Activated gamma-delta T cell treated with Interleukin-2 at 50 U/mL for 16 hours (primary cell): ENCODE results near the gene DAAM1.

Source experiments
- DNase-seq: peaks from one replicate; pipeline ENCODE4 v3.0.0-alpha.2; 2020

The DAAM1 gene

DNA sequence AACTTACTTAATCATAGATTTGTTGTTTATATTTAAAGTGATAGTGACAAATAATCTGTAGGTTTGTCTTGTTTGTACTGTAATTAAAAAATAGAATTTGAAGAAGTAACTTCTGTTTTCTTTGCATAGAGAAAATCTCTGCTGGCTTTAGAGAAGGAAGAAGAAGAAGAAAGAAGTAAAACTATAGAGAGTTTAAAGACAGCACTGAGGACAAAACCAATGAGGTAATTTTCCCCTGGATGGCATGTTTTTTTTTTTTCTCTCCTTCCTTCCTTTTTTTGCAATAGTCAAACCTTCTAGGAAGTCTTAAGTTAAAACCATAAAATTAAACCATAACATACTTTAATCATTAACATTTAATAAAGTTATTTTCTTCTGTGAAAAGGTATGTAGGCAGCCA, 131.9 kb downstream of the DAAM1 start:
- no peak for DNase-seq

- DNase-seq: no peak
Observed at GRCh38 chr14:59320763-59321625, 132.5 kb downstream of the DAAM1 start.

DNA sequence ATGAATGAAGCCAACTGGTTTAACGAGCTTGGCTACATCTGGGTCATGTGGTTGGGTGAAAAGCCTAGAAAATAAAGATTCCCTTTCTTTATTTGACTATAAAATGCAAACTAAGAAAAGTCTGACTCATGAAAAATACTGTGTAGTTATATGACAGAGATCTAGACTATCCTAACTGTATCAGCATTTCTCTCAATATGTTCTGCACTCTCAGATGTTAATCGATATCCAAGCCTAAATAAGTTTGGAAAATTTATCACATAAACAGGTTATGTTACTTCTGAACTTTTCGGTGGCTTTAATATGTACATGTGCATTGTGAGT, 133.1 kb downstream of the DAAM1 start:
- DNase-seq: no peak

GRCh38 chr14:59325906-59326305, 137.4 kb downstream of the DAAM1 start:
- no peak for DNase-seq

GRCh38 chr14:59328454-59328853, 140.0 kb downstream of the DAAM1 start:
- DNase-seq: no peak

DNA sequence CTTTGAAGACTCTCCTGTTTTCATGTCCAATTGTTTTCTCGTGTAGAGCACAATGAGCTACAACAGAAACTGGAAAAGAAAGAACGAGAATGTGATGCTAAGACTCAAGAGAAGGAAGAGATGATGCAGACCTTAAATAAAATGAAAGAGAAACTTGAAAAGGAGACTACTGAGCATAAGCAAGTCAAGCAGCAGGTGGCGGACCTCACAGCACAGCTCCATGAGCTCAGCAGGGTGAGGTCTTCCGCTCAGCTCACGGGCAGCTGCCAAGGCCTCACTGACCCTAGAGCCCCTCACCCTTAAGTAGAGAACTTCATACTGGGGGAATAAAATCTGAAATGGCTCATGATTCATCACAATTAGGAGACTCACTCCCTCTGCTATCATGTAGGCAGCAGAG, 142.0 kb downstream of the DAAM1 start:
- DNase-seq: no peak

DNA sequence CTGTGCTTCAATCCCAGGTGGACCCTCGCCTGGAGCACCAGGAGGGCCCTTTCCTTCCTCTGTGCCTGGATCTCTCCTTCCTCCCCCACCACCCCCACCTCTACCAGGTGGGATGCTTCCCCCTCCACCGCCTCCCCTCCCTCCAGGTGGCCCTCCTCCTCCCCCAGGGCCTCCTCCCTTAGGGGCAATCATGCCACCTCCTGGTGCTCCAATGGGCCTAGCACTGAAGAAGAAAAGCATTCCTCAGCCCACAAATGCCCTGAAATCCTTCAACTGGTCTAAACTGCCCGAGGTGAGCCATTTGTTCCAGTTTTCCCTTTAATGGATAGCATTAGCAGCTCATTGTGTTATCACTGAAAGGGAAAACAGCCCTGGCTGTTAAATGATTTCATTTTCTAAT, 142.8 kb downstream of the DAAM1 start:
- no peak for DNase-seq

DNA sequence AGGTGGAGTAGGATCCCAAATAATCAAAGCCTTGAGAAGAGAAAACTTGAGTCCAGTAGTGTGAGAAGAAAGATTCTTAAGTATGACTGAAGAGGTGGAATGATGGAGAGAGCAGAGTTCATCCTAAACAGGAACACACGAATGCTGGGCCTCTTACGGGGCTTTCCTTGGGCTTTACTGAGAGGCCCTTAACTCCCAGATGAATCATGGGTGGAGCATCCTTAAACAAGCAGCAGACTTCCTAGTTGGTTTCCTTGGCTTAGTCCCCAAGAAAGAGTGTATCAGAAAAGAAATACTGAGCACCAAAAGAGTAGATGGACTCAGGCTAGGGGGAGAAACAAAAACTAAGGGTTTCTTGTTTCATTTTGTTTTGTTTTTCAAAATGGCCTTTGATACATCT, 144.3 kb downstream of the DAAM1 start:
- no peak for DNase-seq

- DNase-seq: no peak
Observed at GRCh38 chr14:59333235-59333634, 144.8 kb downstream of the DAAM1 start.

- DNase-seq: no peak
Observed at GRCh38 chr14:59333668-59334067, 145.2 kb downstream of the DAAM1 start.

DNA sequence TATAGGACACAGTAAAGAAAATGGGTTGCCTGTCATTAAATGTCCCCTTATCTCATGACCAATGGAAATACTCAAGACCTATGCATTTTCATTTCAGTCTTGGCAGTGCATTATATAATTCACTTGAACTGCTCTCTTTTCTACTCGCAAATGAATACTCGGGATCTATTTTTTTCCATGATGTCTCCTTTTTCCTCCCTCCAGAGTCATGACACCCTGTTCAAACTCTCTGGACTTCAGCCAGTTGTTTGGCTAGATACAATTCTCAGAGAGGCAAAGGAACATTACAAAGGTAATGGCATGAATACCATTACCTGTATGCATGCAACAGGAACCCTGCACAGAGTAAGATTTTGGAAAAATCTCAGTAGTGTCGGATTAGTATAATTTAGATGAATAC, 145.8 kb downstream of the DAAM1 start:
- no peak for DNase-seq

- no peak for DNase-seq
Observed at GRCh38 chr14:59336098-59336497, 147.6 kb downstream of the DAAM1 start.

DNA sequence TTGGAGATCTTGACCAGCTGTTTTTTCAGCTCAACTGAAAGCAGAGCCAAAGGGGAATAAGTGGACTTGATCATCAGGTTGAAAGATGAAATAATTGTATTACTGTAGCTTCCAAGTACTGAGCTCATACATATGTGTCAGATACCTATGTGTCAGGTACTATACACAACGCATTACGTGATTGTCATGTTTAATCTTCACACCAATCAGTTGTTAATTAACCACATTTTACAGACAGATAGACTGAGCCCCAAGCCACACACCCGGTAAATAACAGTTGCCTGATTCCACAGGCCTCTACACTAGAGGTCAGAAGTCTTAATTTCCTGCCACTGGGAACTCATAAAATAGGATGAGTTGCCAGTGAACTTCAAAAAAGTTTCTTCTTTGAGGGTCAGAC, 148.2 kb downstream of the DAAM1 start:
- DNase-seq: no peak

- DNase-seq: no peak
Observed at GRCh38 chr14:59337141-59337611, 148.7 kb downstream of the DAAM1 start.

DNA sequence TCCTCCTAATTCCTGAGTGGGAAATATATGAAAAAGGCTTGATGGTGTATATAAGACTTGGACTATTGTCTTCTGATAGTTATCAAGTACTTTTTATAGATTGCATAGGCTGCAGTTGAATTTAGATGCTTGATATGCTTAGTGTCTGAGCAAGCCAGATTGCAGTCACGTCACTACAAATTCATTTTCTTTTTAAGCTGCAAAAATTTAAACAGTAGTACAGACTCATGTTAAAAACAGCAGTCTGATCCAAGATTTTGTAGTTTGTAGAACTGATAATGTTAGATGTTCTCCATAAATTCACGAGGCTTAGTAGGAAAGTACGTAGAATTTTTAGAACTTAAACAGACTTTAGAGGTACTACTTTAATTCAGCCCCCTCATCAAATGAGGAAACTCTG, 150.3 kb downstream of the DAAM1 start:
- no peak for DNase-seq

DNA sequence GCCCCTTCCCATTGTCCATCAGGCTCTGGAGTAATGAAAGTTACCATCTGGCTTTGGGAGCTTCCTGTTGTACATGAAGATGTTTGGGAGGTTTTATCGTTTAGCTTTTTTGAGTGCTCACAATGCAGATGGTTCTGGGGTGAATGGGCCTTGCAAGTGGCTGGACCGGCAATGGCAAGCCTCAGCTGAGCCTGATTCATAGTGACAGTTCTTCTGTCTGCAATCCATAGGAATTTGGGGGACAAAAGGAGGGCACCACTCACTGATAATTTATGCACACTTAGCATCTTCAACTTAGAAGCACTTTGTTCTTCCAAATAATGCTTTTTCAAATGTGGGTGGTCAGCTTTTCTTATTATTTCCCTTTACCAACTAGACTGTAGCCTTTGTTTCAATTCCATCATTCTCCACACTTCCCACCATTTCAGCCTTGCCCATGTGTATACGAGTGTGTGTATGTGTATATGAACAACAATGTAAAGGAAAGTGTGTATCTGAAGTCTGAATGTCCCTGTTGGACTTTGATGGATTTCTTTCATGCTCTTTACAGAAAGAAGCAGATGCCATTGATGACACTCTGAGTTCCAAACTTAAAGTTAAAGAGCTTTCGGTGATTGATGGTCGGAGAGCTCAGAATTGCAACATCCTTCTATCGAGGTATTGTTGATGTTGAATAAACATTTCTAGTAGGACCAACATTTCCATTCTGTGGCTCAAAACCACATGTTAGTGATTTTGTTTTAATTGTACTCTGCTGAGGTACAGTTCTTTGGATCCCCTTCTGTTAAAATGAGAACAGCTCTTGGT, 151.3 kb downstream of the DAAM1 start:
- DNase-seq: no peak

GRCh38 chr14:59341858-59342477, 153.5 kb downstream of the DAAM1 start:
- DNase-seq: no peak

DNA sequence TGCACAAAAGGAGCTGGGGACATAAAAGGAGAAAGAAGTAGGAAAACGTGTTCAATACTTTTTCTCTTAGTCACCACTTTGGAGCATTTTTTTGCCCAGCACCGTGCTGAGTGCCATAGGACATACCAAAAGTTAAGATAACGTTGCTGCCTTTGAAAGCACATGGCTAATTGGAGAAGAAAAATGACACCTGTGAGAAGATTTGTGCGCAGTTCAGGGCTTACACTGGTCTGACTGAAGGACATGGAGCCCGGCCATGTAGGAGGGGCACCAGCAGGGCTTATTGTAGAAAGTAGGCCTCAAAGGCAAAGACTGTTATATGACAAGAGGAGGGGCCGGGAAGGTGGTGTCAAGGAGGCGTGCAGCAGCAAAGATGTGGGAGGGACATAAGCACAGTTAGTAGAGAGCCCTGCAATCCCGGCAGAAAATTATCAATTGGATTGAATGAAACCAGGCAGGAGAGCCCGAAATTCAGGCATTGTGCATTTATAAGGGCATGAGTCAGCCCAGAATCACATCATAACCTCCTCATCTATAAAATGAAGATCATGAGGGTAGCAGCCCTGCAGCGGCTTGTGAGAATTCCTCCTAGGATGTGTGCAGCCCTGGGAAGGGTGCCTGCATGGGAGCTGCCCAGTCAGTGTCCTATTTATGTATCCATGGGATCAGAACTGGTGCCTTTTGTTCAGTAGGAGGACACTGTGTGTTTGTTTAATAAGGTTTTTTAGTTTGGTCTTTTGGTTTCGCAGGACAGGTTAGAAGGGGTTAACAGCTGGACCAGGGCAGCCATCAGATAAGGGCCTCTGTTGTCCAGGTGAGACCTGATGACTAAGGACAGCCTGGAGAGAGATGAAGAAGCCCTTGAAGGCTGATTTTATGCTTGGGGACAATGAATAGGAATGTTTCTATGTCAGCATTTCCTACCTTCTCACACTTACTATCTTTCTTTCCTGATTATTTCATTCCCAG, 154.3 kb downstream of the DAAM1 start:
- no peak for DNase-seq

DNA sequence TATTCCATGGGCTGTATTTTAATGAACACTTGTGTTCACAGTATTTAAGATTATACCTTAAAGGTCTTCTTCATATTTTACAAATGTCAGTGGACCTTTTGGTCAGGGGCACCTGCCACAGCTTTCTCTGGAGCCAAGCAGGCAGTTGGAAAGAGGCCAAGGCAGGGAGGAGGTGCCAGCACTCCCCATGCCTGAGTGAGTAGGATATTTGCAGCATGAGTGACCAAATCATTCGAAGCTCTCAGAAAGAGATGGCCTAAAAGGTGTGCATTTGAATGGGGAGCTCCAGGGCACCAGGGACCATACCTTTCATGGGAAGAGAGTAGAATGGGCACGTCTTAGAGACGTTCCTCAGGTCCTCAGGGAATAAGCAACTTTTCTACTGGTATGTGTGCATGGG, 155.1 kb downstream of the DAAM1 start:
- DNase-seq: no peak

- no peak for DNase-seq
Observed at GRCh38 chr14:59344016-59344415, 155.5 kb downstream of the DAAM1 start.

DNA sequence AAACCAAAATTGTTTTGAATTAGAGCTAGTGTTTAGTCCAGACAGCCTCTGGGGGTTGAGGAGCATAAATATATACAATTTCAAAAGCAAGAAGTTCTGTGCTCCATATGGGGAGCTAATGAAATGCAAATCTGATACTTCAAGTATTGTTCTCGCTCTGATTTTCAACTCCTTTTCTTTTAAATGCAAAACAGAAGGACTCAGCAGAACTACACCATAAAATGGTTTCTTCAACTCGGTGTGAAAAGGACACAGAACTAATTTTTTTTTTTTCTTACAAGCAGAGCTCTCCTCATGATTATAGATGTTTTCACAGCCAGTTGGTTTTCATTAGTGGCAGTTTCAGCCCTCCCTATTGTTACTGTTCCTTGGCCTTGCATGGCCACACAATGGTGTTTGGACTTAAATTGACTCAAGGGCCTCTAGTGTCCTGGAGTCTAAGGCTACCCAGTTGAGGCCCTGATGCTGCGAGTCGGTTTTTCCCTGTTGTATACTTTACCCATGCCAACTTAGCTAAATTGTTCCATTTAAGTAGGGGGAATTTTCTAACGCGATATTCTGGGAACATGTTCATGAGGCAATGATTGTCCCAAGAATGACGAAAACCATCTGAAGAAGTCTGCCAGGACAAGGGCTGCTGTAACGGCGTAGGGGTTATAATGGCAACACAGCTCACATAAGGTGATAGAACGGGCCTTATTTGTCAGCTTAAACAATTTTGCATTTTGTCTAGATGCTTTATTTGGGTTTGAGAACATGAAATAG, 156.4 kb downstream of the DAAM1 start:
- DNase-seq: no peak

DNA sequence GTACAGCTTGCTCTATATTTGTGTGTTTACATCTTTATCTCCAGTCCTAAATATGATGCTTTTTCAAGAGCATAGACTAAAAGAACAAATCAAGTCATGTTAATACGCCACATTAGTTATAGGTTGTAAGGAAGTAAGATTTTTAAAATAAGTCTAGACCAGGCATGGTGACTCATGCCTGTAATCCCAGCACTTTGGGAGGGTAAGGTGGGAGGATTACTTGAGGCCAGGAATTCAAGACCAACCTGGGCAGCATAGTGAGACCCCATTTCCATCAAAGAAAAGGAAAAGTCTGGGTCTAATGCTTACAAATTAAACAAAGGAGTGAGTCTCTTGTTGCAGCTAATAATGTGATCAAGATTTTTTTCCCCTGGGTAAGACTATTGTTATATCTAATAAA, 157.9 kb downstream of the DAAM1 start:
- DNase-seq: no peak
